Panc1 (cell line): ENCODE measurements around the gene CACNA1I. TPM values are rescaled to one million over a fixed set of nuclear protein-coding genes. Genes with fewer than 3 reads are reported as not detected.

ENCODE experiments used
- ATAC-seq: fragments of 200-7000 bp; cut with Tn5 transposase; 2 replicates; pipeline ENCODE4 v1.9.1; 2020; ENCODE audit warnings: mild to moderate bottlenecking, moderate library complexity
- BruUV-seq: library from RNA; stranded (reverse); fragments of 400-500 nt; replicated peaks from 2 replicates; lab custom pipeline; 2021; lab: Mats Ljungman, UMichigan
- CTCF ChIA-PET: fragments of 300-600 bp; sonication (Branson Sonifier 250); formaldehyde crosslinking; loops from one replicate; lab custom pipeline; 2022; ENCODE audit warnings: antibody characterized with exemption; lab: Charles Lee
- POLR2A ChIA-PET: fragments of 300-600 bp; sonication (Branson Sonifier 250); formaldehyde crosslinking; loops from one replicate; lab custom pipeline; 2022; ENCODE audit warnings: antibody characterized with exemption; lab: Charles Lee
- DNase-seq: peaks from one replicate; pipeline ENCODE4 v3.0.0-alpha.2; 2010; ENCODE audit warnings: low read depth, low spot score
- H3K27ac ChIP-seq: 2 replicates; pipeline ENCODE4 v1.5.1; 2011; ENCODE audit warnings: mild to moderate bottlenecking, low read length, inconsistent platforms
- H3K27me3 ChIP-seq: fragments of 200-500 bp; sonication (Bioruptor generic); 2 replicates; pipeline ENCODE4 v1.6.0; 2014; ENCODE audit warnings: low read length, inconsistent platforms; ENCODE audit not compliant: control insufficient read depth, insufficient read depth
- H3K36me3 ChIP-seq: fragments of 200-500 bp; sonication (Bioruptor generic); 2 replicates; pipeline ENCODE4 v1.5.1; 2014; ENCODE audit warnings: inconsistent platforms, mild to moderate bottlenecking, low read length, moderate library complexity; ENCODE audit not compliant: control insufficient read depth, insufficient read depth
- H3K4me1 ChIP-seq: 2 replicates; pipeline ENCODE4 v1.5.1; 2011; ENCODE audit warnings: inconsistent platforms, mild to moderate bottlenecking, low read length, moderate library complexity; ENCODE audit not compliant: control insufficient read depth, insufficient read depth
- H3K4me3 ChIP-seq, 2 experiments: 2 replicates each; pipeline ENCODE4 v1.5.1; 2011 to 2012; ENCODE audit warnings: low read depth in 2 of 2, low read length in 2 of 2, mild to moderate bottlenecking in 2 of 2, inconsistent platforms in 1 of 2, moderate library complexity in 1 of 2
- H3K9me3 ChIP-seq: fragments of 200-500 bp; sonication (Bioruptor generic); 2 replicates; pipeline ENCODE4 v1.5.1; 2014; ENCODE audit warnings: low read depth, mild to moderate bottlenecking, inconsistent platforms, low read length, moderate library complexity; ENCODE audit not compliant: control insufficient read depth, insufficient read depth
- POLR2AphosphoS5 ChIP-seq: IDR thresholded peaks from 2 replicates; pipeline ENCODE4 v1.6.1; 2012; ENCODE audit warnings: mild to moderate bottlenecking, low read depth, low read length, moderate library complexity
- SIN3A ChIP-seq: IDR thresholded peaks from 2 replicates; pipeline ENCODE4 v1.6.1; 2012; ENCODE audit warnings: low read depth, mild to moderate bottlenecking, low read length, moderate library complexity, borderline replicate concordance; ENCODE audit not compliant: insufficient read depth
- TCF7L2 ChIP-seq: IDR thresholded peaks from 2 replicates; pipeline ENCODE4 v1.6.1; 2011; ENCODE audit warnings: mild to moderate bottlenecking, low read depth, low read length, inconsistent platforms
- in situ Hi-C: cut with HindIII; loops from 2 replicates; pipeline ENCODE4 v1.10.0; 2016; ENCODE audit warnings: low sequenced_read_pairs, low pct_unique_long_range_greater_than_20kb
- intact Hi-C: fragments of 100-400 bp; cut with micrococcal nuclease; formaldehyde crosslinking; loops from one replicate; pipeline ENCODE4 v1.10.0; 2022; ENCODE audit not compliant: unreplicated experiment
- total RNA-seq: library from RNA; stranded (reverse); gene quantifications from one replicate; pipeline ENCODE4 v1.2.1, GENCODE V29; 2021; ENCODE audit not compliant: unreplicated experiment
- TF ChIP-seq, protein P1 (sequence below), 2 experiments: IDR thresholded peaks; 2 replicates each; pipeline ENCODE4 v1.6.1; 2011 to 2012; ENCODE audit warnings: low read depth in 2 of 2, control low read depth in 1 of 2, low read length in 1 of 2, mild to moderate bottlenecking in 1 of 2, moderate library complexity in 1 of 2; ENCODE audit not compliant: insufficient read depth in 1 of 2
- TF ChIP-seq, protein P2 (sequence below): fragments of 450-650 bp; IDR thresholded peaks from 2 replicates; pipeline ENCODE4 v1.5.1; 2017; ENCODE audit warnings: mild to moderate bottlenecking

The CACNA1I gene
- total RNA-seq, 1 experiment from 2014 or later = 0.23 TPM

DNA sequence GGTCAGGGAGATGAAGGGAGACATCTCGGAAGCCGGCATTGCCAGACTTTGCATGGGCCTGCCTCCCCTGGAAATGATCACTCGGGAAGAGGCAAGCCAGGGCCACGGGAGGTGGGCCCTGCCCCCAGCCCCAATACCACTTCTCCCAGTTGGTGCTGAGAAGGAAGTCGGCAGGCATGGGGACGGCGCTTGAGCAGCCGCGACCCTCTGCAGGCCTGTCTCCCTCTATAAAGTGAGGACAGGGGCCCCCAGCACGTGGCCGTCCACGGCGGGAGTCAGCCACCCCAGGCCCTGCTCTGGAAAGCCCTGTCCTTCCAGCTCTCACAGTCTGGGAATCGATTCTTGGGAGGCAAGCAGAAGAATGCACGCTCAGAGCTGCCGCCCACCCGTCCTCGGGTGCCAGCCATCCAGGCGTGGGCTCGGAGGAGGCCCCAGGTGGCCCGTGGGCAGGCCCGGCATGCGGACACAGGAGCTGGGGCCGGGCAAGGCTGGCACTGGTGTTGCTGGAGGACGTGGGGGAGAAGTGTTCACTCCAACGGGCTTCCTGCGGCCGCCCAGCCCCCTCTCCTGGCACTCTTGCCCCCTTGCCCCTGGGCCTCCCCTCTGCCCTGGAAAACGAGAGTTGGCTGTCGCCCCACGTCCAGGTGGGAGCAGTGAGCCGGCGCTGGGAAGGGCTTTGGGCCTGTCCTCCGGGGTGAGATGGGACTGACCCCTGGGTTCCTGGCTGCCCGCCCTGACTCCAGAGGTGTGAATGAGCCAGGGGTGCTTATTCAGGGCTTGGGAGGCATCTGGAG lies 77.5 kb downstream of the CACNA1I start:
- ChIA-PET POLR2A (no interaction called here), CTCF (no interaction called here)
- ATAC-seq (no peak), DNase-seq (no peak)
- Histone ChIP-seq H3K9me3 (no peaks in the 10 kb centered on the region), H3K27ac (no peak overlapping the region), H3K27me3 (no peaks in the 10 kb centered on the region), H3K36me3 (no peaks in the 10 kb centered on the region), H3K4me3 (no peak overlapping the region), H3K4me1 (no peaks in the 10 kb centered on the region)
- intact Hi-C loops = no loop called here
- TF ChIP-seq SIN3A = no peak
- no TSS peak for BruUV-seq
- in situ Hi-C loops = no loop called here

DNA sequence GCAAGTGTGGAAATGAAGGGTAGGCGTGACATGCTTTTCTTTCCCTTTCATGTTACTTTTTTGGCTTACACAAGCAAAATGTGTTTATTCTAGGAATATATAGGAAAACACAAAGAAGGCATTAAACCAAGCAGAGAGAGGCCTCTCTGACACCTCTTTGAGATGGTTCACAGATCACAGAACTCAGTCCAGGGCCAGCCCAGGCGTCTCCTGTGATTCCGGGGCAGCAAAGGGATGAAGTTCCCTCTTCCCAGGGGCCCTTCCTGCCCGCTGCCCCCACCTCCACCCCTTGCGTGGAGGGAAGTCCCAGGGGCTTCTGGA lies 78.0 kb downstream of the CACNA1I start:
- no peak overlapping the region for H3K4me3 ChIP-seq
- ChIA-PET CTCF (no interaction called here), POLR2A (no interaction called here)
- H3K27me3 ChIP-seq = no peaks in the 10 kb centered on the region
- DNase-seq (no peak), ATAC-seq (no peak)
- in situ Hi-C loops = no loop called here
- H3K4me1 ChIP-seq = no peaks in the 10 kb centered on the region
- intact Hi-C loops = no loop called here
- no peak overlapping the region for H3K27ac ChIP-seq
- H3K9me3 ChIP-seq = no peaks in the 10 kb centered on the region
- no TSS peak for BruUV-seq
- no peaks in the 10 kb centered on the region for H3K36me3 ChIP-seq
- TF ChIP-seq TCF7L2 = no peak
- TF ChIP-seq, protein P1, sequence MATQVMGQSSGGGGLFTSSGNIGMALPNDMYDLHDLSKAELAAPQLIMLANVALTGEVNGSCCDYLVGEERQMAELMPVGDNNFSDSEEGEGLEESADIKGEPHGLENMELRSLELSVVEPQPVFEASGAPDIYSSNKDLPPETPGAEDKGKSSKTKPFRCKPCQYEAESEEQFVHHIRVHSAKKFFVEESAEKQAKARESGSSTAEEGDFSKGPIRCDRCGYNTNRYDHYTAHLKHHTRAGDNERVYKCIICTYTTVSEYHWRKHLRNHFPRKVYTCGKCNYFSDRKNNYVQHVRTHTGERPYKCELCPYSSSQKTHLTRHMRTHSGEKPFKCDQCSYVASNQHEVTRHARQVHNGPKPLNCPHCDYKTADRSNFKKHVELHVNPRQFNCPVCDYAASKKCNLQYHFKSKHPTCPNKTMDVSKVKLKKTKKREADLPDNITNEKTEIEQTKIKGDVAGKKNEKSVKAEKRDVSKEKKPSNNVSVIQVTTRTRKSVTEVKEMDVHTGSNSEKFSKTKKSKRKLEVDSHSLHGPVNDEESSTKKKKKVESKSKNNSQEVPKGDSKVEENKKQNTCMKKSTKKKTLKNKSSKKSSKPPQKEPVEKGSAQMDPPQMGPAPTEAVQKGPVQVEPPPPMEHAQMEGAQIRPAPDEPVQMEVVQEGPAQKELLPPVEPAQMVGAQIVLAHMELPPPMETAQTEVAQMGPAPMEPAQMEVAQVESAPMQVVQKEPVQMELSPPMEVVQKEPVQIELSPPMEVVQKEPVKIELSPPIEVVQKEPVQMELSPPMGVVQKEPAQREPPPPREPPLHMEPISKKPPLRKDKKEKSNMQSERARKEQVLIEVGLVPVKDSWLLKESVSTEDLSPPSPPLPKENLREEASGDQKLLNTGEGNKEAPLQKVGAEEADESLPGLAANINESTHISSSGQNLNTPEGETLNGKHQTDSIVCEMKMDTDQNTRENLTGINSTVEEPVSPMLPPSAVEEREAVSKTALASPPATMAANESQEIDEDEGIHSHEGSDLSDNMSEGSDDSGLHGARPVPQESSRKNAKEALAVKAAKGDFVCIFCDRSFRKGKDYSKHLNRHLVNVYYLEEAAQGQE (IDR thresholded peaks at IDR 0.05; ENCODE audit: insufficient read depth in 1 of 2, low read depth in 2 of 2, low read length in 1 of 2) = no peak
- TF ChIP-seq, protein P2, sequence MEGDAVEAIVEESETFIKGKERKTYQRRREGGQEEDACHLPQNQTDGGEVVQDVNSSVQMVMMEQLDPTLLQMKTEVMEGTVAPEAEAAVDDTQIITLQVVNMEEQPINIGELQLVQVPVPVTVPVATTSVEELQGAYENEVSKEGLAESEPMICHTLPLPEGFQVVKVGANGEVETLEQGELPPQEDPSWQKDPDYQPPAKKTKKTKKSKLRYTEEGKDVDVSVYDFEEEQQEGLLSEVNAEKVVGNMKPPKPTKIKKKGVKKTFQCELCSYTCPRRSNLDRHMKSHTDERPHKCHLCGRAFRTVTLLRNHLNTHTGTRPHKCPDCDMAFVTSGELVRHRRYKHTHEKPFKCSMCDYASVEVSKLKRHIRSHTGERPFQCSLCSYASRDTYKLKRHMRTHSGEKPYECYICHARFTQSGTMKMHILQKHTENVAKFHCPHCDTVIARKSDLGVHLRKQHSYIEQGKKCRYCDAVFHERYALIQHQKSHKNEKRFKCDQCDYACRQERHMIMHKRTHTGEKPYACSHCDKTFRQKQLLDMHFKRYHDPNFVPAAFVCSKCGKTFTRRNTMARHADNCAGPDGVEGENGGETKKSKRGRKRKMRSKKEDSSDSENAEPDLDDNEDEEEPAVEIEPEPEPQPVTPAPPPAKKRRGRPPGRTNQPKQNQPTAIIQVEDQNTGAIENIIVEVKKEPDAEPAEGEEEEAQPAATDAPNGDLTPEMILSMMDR = no peak
- no peak for TF ChIP-seq POLR2AphosphoS5
- TF ChIP-seq SIN3A = no peak

DNA sequence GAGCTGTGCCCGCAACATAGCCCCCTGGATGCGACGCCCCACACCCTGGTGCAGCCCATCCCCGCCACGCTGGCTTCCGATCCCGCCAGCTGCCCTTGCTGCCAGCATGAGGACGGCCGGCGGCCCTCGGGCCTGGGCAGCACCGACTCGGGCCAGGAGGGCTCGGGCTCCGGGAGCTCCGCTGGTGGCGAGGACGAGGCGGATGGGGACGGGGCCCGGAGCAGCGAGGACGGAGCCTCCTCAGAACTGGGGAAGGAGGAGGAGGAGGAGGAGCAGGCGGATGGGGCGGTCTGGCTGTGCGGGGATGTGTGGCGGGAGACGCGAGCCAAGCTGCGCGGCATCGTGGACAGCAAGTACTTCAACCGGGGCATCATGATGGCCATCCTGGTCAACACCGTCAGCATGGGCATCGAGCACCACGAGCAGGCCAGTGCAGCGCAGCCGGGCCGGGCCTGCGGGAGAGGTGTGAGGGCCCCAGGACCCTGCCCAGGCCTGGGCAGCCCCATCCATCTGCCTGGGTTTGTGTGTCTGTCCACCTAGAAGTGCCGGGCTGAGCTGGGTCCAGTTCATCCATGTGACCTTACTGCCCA lies 79.0 kb downstream of the CACNA1I start:
- no peaks in the 10 kb centered on the region for H3K9me3 ChIP-seq
- H3K4me3 ChIP-seq = no peak overlapping the region
- ChIA-PET POLR2A (no interaction called here), CTCF (no interaction called here)
- H3K36me3 ChIP-seq = no peaks in the 10 kb centered on the region
- DNase-seq (no peak), ATAC-seq (no peak)
- intact Hi-C loops (no loop called here), in situ Hi-C loops (no loop called here)
- BruUV-seq = no TSS peak
- no peaks in the 10 kb centered on the region for H3K4me1 ChIP-seq
- H3K27me3 ChIP-seq = no peaks in the 10 kb centered on the region
- TF ChIP-seq, protein P1 (IDR thresholded peaks at IDR 0.05; ENCODE audit: insufficient read depth in 1 of 2, low read depth in 2 of 2, low read length in 1 of 2) = no peak
- TF ChIP-seq POLR2AphosphoS5 = no peak
- no peak for TF ChIP-seq SIN3A
- TF ChIP-seq, protein P2 = no peak
- no peak for TF ChIP-seq TCF7L2
- no peak overlapping the region for H3K27ac ChIP-seq
